Kidney (tissue), 14 donors: ENCODE results near the gene CP. TPM values are rescaled to one million over a fixed set of nuclear protein-coding genes. Genes with fewer than 3 reads are reported as not detected.
"Not testable (repeated sequence)": the region's sequence is repeated elsewhere in the genome, so short reads cannot be mapped to it uniquely, and the experiment has no call there.

ENCODE experiments used
- DNase-seq, 5 donors: peaks; one replicate each; pipeline ENCODE4 v3.0.0-alpha.2; 2013 to 2020
- FAIRE-seq: peaks from 2 replicates; lab custom pipeline; 2012; peaks lifted over from hg19 to GRCh38; lab: Jason Lieb, UNC
- H3K27ac ChIP-seq, 2 donors: one replicate each; pipeline ENCODE4 v1.7.0; 2013; ENCODE audit warnings: low read depth in 2 of 2, low read length in 2 of 2, inconsistent platforms in 1 of 2
- H3K27me3 ChIP-seq: one replicate; pipeline ENCODE4 v1.7.1; 2013; ENCODE audit warnings: low read length, inconsistent platforms; ENCODE audit not compliant: control insufficient read depth, insufficient read depth
- H3K36me3 ChIP-seq, 3 donors: one replicate each; pipeline versions ENCODE4 v1.7.0 to v1.7.1; 2013; ENCODE audit warnings: low read length in 3 of 3, control low read depth in 1 of 3, inconsistent platforms in 1 of 3; ENCODE audit not compliant: insufficient read depth in 3 of 3, control insufficient read depth in 2 of 3
- H3K4me1 ChIP-seq, 3 donors: one replicate each; pipeline versions ENCODE4 v1.7.0 to v1.7.1; 2013; ENCODE audit warnings: low read length in 3 of 3, inconsistent platforms in 1 of 3, low read depth in 1 of 3; ENCODE audit not compliant: control insufficient read depth in 2 of 3, insufficient read depth in 2 of 3
- H3K4me3 ChIP-seq, 3 donors: one replicate each; pipeline versions ENCODE4 v1.7.0 to v1.8.1; 2013; ENCODE audit warnings: low read length in 3 of 3, control low read depth in 1 of 3, inconsistent platforms in 1 of 3
- H3K9ac ChIP-seq, 3 donors: one replicate each; pipeline versions ENCODE4 v1.7.0 to v1.7.1; 2013; ENCODE audit warnings: low read length in 3 of 3, control low read depth in 1 of 3, inconsistent platforms in 1 of 3
- H3K9me3 ChIP-seq, 3 donors: one replicate each; pipeline versions ENCODE4 v1.7.0 to v1.7.1; 2013; ENCODE audit warnings: low read length in 3 of 3, control low read depth in 1 of 3, inconsistent platforms in 1 of 3; ENCODE audit not compliant: control insufficient read depth in 2 of 3, insufficient read depth in 1 of 3
- CTCF ChIP-seq: IDR thresholded peaks from 3 replicates; pipeline ENCODE4 v1.5.1; 2012; ENCODE audit warnings: mild to moderate bottlenecking, moderate library complexity, borderline replicate concordance; ENCODE audit not compliant: insufficient read depth; ENCODE audit errors: extremely low read depth
- intact Hi-C: fragments of 100-400 bp; cut with DNase I; formaldehyde crosslinking; loops from one replicate; pipeline ENCODE4 v1.11.1; 2022
- polyA plus RNA-seq: library from polyadenylated mRNA; stranded (reverse); fragments of 350-450 nt; fragmentation: Illumina TruSeq; extraction: RNeasy Lipid Tissue Mini Kit (QIAGEN cat#74804); gene quantifications from one replicate; pipeline ENCODE4 v1.2.3, GENCODE V29; 2014; ENCODE audit warnings: low read depth, low replicate concordance; ENCODE audit not compliant: insufficient read depth
- total RNA-seq: library from RNA; stranded (reverse); fragmentation: NEBNext Ultra II Directional; extraction: Animal tissue kit (Norgen Biotek cat#: 25700); gene quantifications from one replicate; pipeline ENCODE4 v1.2.1, GENCODE V29; 2021
- donor health status: control.
- donor health status: control.
- donor health status: control.
- donor health status: control.
- donor health status: control.
- donor health status: DM: yes; HTN: yes; CAD: no.
- donor health status: Normal renal cell carcinoma (clear cell type).

CP gene
- total and polyA plus RNA-seq, 2 donors from 2014 or later, result 5.3 to 72.1 TPM

DNA sequence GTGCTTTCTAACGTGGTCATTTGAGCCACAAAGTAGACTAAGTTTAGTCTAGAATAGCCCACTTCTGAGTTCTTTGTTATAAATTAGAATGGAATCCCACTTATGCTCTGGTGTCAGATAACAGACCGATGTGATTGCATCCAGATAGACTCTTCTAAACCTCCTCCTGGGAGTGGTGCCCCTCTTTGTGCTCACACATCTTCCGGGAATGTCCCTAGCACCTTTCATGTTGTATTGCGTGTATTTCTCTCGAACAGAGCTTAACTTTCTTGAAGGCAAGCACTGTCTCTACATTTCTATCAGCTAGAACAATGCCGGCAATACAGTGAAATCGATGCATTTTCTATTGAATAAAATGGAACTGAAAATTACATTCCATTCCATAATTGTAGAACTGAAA is 23.0 kb downstream of the CP start:
- no peaks in the 10 kb centered on the region for H3K27me3 ChIP-seq
- no peaks in the 10 kb centered on the region for H3K4me1 ChIP-seq
- DNase-seq (no peak), FAIRE-seq (no peak)
- no peak overlapping the region for H3K27ac ChIP-seq
- H3K9me3 ChIP-seq, result no peaks in the 10 kb centered on the region
- intact Hi-C loops, result no loop called here
- no peak for TF ChIP-seq CTCF
- H3K9ac ChIP-seq, result no peak overlapping the region
- no peak overlapping the region for H3K4me3 ChIP-seq
- H3K36me3 ChIP-seq, result no peaks in the 10 kb centered on the region

GRCh38 chr3:149197669-149198068 is 24.0 kb downstream of the CP start:
- H3K9ac ChIP-seq, result no peak overlapping the region
- no peaks in the 10 kb centered on the region for H3K9me3 ChIP-seq
- no peak overlapping the region for H3K27ac ChIP-seq
- DNase-seq (peak in 1 of 5 donors; percentile 16), FAIRE-seq (no peak)
- no peaks in the 10 kb centered on the region for H3K27me3 ChIP-seq
- TF ChIP-seq CTCF, result no peak
- H3K4me1 ChIP-seq, result no peaks in the 10 kb centered on the region
- peak overlapping the region in 1 of 3 donors; percentile 12 for H3K4me3 ChIP-seq
- intact Hi-C loops, result no loop called here
- H3K36me3 ChIP-seq, result no peaks in the 10 kb centered on the region

GRCh38 chr3:149196805-149197592 is 24.6 kb downstream of the CP start:
- H3K9ac ChIP-seq, H3K36me3 ChIP-seq: not testable (repeated sequence)

DNA sequence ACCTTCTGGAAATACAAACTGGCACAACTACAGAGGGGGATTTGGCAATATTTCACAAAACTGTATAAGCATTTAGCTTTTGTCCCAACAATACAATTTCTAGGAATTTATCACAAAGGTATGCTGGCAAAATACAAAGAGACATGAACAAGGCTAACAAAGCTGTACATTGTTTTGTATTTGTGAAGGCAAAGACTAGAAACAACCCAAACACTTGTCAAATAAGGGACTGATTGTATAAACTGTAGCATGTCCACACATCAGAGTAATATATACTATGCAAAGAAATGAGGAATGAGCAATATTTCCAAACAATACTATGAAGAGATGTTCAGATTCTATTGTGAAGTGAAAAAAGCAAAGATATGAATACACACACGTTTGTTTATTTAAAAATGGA is 26.4 kb downstream of the CP start:
- intact Hi-C loops, result no loop called here
- Histone ChIP-seq H3K36me3 (no peaks in the 10 kb centered on the region), H3K4me3 (no peak overlapping the region), H3K9ac (no peak overlapping the region), H3K9me3 (no peaks in the 10 kb centered on the region), H3K4me1 (no peaks in the 10 kb centered on the region), H3K27ac (no peak overlapping the region), H3K27me3 (no peaks in the 10 kb centered on the region)
- FAIRE-seq, result no peak
- no peak for DNase-seq
- no peak for TF ChIP-seq CTCF

More at GRCh38 chr3:149196805-149197592, 24.6 kb downstream of the CP start:
- H3K4me1 ChIP-seq, DNase-seq, H3K9me3 ChIP-seq, intact Hi-C loops, H3K4me3 ChIP-seq, H3K27me3 ChIP-seq, H3K27ac ChIP-seq, FAIRE-seq: not testable (repeated sequence)
